HG02938 (cell line): ENCODE data around the gene GPR176.
"Not testable (repeated sequence)": the region's sequence is repeated elsewhere in the genome, so short reads cannot be mapped to it uniquely, and the experiment has no call there.

Experiments
- ATAC-seq: cut with Tn5 transposase; IDR thresholded peaks from one replicate; pipeline ENCODE4 v1.9.1; 2021; ENCODE audit warnings: mild to moderate bottlenecking, moderate library complexity; ENCODE audit not compliant: unreplicated experiment

Gene GPR176

GRCh38 chr15:39893051-39893450 is 27.0 kb downstream of the GPR176 start:
- ATAC-seq: not testable (repeated sequence)

GRCh38 chr15:39892418-39892817 is 27.6 kb downstream of the GPR176 start:
- no peak for ATAC-seq

DNA sequence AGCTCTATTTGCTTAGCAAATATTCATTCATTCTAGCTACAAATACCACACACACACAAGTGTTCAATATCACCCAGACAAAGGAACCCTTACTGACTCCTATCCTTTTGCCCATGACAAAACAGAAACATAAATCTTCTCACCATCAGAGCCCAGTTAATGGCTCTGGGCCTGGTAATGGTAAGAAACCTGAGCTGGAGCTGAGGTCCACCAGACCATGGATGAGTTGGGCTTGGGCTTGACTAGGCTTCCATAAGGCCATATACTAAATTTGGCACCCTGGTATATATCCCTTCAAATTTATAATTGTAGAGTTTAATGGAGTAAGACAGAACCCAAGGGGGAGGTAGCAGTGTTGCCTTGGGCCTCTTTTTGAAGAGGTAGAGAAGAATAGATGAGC is 29.4 kb downstream of the GPR176 start:
- no peak for ATAC-seq

DNA sequence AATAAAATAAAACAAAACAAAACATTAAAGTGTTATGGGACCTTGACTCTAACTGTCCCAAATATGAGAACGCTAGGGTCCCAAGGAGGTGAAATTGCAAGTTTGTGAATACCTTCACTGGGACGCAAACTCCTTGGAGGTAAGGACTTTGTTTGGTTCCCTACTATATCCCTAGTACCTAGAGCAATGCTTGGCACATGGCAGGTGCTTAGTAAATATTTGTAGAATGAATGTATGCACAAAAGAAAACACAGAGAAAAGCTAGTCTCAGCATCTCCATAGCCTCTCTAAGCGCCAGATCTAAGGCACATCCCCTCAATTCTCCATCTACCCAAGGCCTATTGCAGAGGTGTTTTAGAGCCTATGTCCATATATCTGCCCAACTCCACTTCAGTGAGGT is 30.5 kb downstream of the GPR176 start:
- no peak for ATAC-seq

- no peak for ATAC-seq
Observed at GRCh38 chr15:39888809-39889208, 31.3 kb downstream of the GPR176 start.

DNA sequence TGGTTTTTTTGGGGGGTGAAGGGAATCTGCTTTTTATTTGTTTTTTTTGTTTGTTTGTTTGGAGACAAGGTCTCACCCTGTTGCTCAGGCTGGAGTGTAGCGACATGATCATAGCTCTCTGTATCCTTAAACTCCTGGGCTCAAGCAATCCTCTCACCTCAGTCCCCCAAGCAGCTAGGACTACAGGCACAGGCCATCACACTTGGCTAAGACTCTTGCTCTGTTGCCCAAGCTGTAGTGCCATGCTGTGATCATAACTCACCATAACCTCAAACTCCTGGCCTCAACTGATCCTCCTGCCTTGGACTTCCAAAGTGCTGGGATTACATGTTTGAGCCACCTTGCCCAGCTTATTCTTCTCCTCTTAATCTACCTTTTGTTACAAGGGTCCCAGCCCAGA is 31.8 kb downstream of the GPR176 start:
- no peak for ATAC-seq

- ATAC-seq: no peak
Observed at GRCh38 chr15:39887832-39888231, 32.2 kb downstream of the GPR176 start.

- ATAC-seq: no peak
Observed at GRCh38 chr15:39887211-39887610, 32.9 kb downstream of the GPR176 start.

DNA sequence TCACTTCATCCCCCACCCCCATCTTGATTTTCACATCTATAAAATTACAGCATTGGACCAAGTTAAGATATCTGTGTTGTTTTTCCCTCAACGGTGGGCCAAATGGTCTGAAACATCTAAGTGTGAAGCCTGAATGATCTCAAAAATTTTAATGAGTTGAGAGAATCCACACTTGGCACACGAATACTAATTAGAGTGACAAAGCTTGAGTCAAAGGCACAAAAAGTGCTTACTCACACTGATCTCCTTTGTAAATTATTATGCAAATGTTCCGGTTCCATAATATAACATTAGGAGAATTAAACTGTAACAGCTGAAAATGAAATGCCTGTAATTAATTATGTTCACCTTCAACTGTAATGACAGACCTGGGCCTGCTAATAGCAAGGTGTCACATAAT is 33.6 kb downstream of the GPR176 start:
- no peak for ATAC-seq

DNA sequence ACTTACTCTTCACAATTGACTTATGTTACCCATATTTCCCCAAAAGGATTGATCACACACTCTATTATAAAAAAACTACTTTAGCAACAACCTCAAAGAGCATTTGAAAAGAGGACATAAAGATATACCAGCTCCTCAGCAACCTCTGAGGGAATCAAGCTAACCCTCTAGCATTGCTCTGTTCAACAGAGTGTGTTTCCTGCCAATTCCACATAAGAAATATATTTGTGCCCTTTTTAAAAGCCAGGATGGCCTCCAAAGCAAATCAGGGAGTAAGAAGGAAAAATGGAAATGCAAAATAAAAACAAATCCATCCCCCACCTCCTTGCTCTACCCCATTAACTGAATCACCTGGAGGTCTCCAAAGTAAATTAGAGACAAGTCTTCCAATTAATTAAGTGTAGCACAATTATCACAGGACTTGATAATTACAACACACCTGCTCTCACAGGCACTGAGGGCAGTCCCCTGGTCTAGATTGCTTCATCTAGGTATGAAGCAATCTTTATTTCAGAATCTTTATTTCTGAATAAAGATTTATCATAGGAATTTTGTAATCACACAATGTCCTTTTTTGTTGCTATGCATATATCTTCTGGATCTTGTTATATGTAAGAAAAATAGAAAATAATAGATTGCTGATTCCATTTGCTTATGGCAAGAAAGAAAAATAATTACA is 34.8 kb downstream of the GPR176 start:
- ATAC-seq: no peak

DNA sequence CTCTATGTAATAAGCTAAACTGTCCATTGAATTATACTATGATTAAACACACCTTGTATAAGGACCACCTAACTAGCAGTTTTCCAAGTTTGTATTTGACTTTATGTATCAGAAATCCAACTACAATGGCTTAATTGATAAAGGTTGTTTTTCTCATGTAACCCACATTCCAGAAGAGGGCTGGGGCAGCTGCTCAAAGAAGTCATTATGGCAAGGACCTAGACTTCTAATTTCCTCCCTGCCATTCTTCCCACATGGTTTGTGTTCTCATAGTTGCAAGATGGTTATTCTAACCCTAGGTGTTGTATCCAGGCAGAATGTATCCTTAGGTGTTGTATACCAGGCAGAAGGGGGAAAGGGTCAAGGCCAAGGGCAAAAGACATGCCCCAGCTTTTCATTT is 35.7 kb downstream of the GPR176 start:
- ATAC-seq: no peak

DNA sequence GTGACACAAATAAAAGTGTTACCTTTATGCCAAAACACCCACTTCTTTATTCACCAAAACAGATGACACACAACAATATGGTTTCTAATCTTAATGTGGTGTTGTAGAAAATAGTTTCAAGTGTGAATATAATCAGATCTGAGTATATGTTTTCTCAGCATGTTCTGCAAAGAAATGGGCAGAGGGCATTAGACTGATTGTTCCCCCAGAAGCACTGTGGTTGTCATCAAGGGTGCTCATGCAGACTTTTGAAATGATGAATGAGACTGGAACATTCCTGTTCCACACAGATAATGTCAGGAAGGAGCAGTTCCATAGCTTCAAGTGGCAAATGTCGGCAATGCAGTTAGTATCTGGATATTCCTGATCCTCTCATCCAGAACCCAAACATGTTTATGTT is 37.5 kb downstream of the GPR176 start:
- ATAC-seq: no peak

DNA sequence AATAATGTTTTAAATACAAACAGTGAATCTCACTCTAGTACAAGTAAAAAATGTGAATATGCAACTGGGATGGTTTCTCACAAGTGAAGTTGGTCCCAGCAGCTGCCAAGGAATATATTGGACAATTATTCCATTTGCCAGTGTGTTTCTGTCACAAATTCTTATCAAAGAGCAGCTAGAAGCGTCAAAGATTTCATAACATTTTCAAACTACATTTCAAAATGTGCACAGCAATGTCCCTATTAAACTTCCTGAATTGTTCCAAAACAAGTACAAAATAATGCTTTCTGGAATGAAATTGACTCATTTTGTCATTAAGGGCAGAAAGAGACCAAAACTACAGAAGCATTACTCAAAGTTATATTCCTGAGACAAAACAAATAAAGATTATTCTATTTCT is 38.3 kb downstream of the GPR176 start:
- ATAC-seq: no peak

- no peak for ATAC-seq
Observed at GRCh38 chr15:39880718-39881387, 39.2 kb downstream of the GPR176 start.

GRCh38 chr15:39878406-39878785 is 41.7 kb downstream of the GPR176 start:
- ATAC-seq: no peak

GRCh38 chr15:39874890-39875549 is 45.0 kb downstream of the GPR176 start:
- no peak for ATAC-seq

GRCh38 chr15:39873978-39874377 is 46.1 kb downstream of the GPR176 start:
- no peak for ATAC-seq

DNA sequence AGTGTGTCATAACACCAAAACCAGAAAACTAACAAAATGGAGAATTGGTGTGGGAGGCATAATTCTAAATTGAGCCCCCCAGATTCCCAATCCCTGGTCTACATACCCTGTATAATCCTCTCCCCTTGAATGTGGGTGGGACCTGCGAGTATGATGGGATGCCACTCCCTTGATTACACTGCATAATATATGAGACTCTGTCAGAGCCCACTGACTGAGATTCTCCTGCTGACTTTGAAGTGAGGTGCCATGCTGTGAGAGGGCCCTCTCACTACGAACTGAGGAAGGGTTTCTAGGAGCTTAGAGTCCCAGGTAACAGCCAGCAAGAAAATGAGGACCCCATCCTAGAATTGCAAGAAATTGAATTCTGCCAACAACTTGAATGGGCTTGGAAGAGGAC is 49.5 kb downstream of the GPR176 start:
- no peak for ATAC-seq

DNA sequence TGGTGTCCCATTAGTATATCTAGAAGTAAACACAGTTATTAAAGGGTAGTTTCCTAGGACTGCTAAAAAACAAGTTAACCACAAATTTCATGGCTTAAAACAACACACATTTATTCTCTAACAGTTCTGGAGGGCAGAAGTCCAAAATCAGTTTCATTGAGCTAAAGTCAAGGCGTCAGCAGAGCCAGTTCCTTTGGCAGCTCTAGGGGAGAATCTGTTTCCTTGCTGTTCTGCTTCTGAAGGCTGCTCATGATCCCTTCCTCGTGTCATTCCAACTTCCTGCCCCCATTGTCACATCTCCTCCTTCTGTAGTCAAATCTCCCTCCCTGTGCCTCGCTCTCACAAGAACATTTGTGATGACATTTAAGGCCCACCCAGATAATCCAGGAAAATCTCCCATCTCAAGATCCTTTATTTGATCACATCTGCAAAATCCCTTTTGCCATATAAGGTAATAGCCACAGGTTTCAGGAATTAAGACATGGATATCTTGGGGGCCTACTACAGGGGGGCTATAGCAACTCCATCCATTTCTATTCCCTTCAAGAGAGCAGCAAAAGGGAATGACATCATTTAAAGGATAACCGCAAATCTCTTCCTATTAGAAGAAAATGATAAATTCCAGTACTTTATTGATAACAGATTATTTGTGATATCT is 50.1 kb downstream of the GPR176 start:
- ATAC-seq: no peak

DNA sequence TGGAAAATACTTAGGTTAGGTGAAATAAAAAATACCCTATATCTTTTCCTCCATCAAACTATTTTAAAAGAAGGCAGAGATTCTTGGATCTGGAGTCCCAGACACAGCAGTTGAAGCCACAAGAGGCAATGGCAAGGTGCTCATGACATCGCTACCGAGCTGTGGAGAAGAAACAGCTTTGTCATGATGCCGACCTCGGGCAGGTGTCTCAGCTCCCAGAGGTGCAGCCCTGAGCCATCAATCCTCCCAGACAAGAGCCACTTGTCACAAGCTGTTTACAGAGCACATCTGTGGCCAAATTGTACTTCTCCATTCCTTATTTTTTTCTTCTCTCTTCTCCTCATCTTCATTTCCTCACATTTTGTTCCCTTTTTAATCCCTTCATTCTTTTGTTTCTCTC is 50.8 kb downstream of the GPR176 start:
- ATAC-seq: no peak

DNA sequence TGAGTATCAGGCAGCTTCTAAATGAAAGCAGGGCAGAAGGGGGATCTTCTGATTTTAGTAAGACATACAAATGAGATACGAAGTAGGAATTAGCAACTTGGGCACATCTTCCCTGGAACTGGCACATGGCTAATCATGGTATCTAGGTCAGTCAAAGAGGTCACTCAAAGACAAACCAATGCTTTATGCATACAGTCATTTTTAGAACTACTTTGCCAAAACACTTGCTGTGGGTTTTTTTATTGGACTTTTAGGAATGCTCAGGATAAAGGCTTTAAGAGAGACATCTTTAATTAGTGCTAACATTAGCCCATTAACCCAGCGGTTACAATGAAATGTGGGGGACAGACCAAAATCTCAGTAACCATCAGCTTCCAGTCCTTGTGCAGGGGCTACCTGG is 51.7 kb downstream of the GPR176 start:
- ATAC-seq: no peak

GRCh38 chr15:39864116-39864515 is 56.0 kb downstream of the GPR176 start:
- ATAC-seq: no peak
